NT2/D1 (cell line): ENCODE data around the gene PLXNA4.

Source experiments
- YY1 ChIP-seq: IDR thresholded peaks from 2 replicates; pipeline ENCODE4 v1.6.1; 2011; ENCODE audit not compliant: insufficient read length, insufficient read depth
- ZNF274 ChIP-seq: IDR thresholded peaks from 2 replicates; pipeline ENCODE4 v1.6.1; 2011; ENCODE audit warnings: mild to moderate bottlenecking, low read depth, low read length

- TF ChIP-seq ZNF274 (no peak), YY1 (no peak)
These were observed 197.0 kb downstream of the PLXNA4 start for GRCh38 chr7:132379292-132379691.
